ENCODE results near the gene SYNCRIP. TPM values are rescaled to one million over a fixed set of nuclear protein-coding genes. Genes with fewer than 3 reads are reported as not detected.
A peak's percentile ranks its signal among the peaks of the same experiment; 100 is the strongest.

SYNCRIP gene
- total and polyA plus RNA-seq, 8 donors, result 72.2 to 182 (median 156) TPM

DNA sequence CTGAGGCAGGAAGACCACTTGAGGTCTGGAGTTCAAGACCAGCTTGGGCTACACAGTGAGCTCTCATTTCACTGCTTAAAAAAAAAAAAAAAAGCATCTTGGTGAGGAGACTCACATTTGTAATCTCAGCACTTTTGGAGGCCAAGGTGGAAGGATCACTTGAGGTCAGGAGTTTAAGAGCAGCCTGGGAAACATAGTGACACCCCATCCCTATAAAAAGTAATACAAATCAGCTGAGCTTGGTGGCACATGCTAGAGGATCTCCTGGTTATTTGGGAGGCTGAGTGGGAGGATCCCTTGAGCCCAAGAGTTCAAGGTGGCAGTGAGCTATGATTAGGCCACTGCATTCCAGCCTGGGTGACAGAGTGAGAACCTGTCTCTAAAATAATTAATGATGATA is 29.4 kb upstream of the SYNCRIP start:
- TF ChIP-seq, protein P1, sequence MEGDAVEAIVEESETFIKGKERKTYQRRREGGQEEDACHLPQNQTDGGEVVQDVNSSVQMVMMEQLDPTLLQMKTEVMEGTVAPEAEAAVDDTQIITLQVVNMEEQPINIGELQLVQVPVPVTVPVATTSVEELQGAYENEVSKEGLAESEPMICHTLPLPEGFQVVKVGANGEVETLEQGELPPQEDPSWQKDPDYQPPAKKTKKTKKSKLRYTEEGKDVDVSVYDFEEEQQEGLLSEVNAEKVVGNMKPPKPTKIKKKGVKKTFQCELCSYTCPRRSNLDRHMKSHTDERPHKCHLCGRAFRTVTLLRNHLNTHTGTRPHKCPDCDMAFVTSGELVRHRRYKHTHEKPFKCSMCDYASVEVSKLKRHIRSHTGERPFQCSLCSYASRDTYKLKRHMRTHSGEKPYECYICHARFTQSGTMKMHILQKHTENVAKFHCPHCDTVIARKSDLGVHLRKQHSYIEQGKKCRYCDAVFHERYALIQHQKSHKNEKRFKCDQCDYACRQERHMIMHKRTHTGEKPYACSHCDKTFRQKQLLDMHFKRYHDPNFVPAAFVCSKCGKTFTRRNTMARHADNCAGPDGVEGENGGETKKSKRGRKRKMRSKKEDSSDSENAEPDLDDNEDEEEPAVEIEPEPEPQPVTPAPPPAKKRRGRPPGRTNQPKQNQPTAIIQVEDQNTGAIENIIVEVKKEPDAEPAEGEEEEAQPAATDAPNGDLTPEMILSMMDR (IDR thresholded peaks at IDR 0.05), result no peak
- ATAC-seq (no peak), DNase-seq (no peak)
- no peak overlapping the region for H3K27ac ChIP-seq
- H3K4me3 ChIP-seq, result no peak overlapping the region
- H3K9me3 ChIP-seq, result no peaks in the 10 kb centered on the region
- intact Hi-C loops (cut with DNase I), result no loop called here
- H3K27me3 ChIP-seq, result no peaks in the 10 kb centered on the region
- H3K4me1 ChIP-seq, result peaks cover 5 to 44% of the 10 kb centered on the region in 2 donors
- H3K36me3 ChIP-seq, result peaks cover 0 to 37% of the 10 kb centered on the region in 2 donors

DNA sequence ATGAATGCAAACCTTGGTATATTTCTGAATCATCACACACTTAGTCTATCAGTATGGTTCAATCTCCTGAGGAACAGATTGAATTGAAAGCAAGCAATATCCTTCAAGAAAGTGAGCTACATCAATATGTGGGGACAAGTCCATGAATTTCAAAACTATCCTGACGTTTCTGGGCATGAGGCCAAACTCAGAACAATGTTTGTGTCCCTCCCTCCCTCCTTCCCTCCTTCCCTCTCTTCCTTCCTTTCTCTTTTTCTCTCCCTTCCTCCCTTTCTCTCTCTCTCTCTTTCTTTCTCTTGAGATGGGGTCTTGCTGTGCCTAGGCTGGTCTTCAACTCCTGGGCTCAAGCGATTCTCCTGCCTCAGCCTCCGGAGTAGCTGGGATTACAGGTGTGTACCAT is 27.9 kb upstream of the SYNCRIP start:
- intact Hi-C loops (cut with DNase I), result no loop called here
- ATAC-seq (no peak), DNase-seq (no peak)
- H3K27me3 ChIP-seq, result no peaks in the 10 kb centered on the region
- no peak overlapping the region for H3K4me3 ChIP-seq
- no peaks in the 10 kb centered on the region for H3K9me3 ChIP-seq
- TF ChIP-seq, protein P1 (IDR thresholded peaks at IDR 0.05), result no peak
- H3K36me3 ChIP-seq, result peaks cover 0 to 43% of the 10 kb centered on the region in 2 donors
- H3K4me1 ChIP-seq, result peaks cover 4 to 30% of the 10 kb centered on the region in 2 donors
- peak overlapping the region in 1 of 2 donors; percentile 28 for H3K27ac ChIP-seq

DNA sequence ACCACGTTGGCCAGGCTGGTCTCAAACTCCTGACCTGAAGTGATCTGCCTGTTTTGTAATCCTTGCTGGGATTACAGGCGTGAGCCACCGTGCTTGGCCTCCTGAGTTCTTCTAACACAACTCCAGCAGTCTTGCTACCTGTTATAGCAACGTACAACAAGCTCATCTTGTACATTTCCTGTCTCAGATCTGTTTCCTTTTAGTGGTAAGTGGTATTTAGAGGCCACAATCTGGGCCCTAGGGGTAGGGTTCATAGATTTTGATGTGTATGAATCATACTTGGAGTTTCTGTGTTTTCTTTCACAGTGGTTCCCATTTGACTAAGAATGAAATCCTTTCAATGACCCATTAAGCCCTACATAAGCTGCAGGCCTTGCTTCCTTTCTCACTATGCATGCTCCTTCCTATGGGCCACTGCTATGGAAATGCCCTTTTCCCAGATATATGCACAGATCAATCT is 27.1 kb upstream of the SYNCRIP start:
- intact Hi-C loops (cut with DNase I), result no loop called here
- H3K27me3 ChIP-seq, result no peaks in the 10 kb centered on the region
- no peaks in the 10 kb centered on the region for H3K9me3 ChIP-seq
- peaks cover 0 to 22% of the 10 kb centered on the region in 2 donors for H3K4me1 ChIP-seq
- no peak overlapping the region for H3K4me3 ChIP-seq
- ATAC-seq (peak; percentile 17), DNase-seq (no peak)
- peaks cover 0 to 37% of the 10 kb centered on the region in 2 donors for H3K36me3 ChIP-seq
- peak overlapping the region in 1 of 2 donors; percentile 28 for H3K27ac ChIP-seq
- TF ChIP-seq, protein P1 (IDR thresholded peaks at IDR 0.05), result no peak

DNA sequence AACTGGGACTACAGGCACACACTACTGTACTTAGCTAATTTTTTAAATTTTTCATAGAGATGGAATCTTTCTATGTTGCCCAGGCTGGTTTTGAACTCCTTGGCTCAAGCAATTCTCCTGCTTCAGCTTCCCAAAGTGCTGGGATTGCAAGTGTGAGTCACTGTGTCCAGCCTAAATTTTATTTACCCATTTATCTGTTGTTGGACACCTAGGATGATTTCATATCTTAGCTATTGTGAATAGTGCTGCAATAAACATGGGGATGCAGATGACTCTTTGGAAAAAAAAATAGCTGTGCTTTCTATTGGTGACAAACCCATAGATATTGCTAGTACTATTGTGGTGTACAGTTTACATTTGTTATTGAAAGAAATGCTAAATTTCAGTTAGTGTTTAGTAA is 19.6 kb upstream of the SYNCRIP start:
- Histone ChIP-seq H3K4me1 (no peaks in the 10 kb centered on the region), H3K27ac (no peak overlapping the region), H3K9me3 (peaks cover 0 to 8% of the 10 kb centered on the region in 2 donors), H3K36me3 (peaks cover 0 to 10% of the 10 kb centered on the region in 2 donors), H3K4me3 (no peak overlapping the region), H3K27me3 (no peaks in the 10 kb centered on the region)
- DNase-seq (no peak), ATAC-seq (no peak)
- intact Hi-C loops (cut with DNase I), result no loop called here
- TF ChIP-seq, protein P1 (IDR thresholded peaks at IDR 0.05), result no peak

DNA sequence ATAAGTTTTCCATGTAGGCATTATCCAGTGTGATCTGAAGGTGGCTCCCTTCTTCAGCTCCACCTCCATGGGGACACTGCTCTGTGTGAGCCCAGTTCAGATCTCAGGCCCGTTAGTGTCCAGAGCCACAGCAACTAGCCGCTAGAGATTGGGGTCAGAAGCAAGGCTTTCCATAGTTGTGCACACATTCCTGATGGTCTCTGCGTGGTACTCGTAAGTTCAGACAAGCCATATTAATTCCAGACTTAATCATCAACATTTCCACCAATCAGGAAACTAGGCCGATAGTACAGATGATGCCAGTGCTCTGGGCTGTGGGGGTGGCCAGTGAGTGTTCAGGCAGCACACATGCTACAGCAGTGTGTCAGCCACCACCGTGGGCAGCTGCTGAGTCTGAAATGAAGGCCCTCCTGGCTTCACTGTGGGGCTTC is 17.5 kb upstream of the SYNCRIP start:
- Histone ChIP-seq H3K27me3 (no peaks in the 10 kb centered on the region), H3K27ac (no peak overlapping the region), H3K9me3 (peaks cover 0 to 8% of the 10 kb centered on the region in 2 donors), H3K36me3 (no peaks in the 10 kb centered on the region), H3K4me3 (no peak overlapping the region), H3K4me1 (no peaks in the 10 kb centered on the region)
- ATAC-seq, result peak; percentile 37
- intact Hi-C loops (cut with DNase I), result no loop called here
- TF ChIP-seq, protein P1 (IDR thresholded peaks at IDR 0.05), result no peak
- DNase-seq, result no peak
